Measurements from ENCODE around the gene FUBP3.

The FUBP3 gene

DNA sequence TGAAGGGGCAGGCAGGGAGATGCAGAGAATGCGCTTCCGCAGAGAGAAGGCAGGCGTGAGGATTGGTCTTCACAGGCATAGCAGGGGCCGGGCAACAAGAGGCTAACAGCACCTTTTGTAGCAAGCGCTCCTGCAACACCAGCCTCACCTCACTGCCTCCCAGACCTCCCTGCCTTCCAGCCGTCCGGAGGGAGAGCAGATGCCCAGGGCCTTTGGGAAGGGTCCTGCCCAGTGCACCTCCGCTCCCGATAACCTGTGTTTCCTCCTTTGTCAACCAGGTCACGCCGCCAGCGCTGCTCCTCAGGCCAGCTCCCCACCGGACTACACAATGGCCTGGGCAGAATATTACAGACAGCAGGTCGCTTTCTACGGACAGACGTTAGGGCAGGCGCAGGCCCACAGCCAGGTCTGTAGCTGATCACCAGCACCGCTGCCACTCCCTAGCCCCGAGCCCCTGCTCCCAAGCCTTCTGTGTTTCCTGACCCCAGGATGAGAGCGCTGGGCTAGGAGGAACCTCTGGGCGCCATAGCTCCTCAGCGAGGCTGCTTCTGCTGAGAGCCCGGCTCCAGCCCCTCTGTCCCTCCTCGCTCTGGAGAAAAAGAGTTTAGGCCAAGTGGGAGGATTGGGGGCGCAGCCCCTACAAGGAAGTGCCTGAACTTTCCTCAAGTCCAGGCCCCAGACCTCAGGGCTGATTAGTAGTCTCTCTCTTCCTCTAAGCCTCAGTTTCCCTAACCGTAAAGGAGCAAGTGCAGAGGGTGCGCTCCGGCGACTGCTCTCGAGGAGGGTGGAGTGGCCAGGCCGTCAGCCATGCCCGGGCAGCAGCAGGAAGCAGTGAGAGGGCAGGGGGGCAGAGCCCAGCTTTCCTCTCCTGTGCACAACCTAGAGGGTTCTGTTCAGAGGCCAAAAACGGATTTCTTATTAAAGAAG, 56.6 kb downstream of the FUBP3 start:
- DNase-seq = no peak

DNA sequence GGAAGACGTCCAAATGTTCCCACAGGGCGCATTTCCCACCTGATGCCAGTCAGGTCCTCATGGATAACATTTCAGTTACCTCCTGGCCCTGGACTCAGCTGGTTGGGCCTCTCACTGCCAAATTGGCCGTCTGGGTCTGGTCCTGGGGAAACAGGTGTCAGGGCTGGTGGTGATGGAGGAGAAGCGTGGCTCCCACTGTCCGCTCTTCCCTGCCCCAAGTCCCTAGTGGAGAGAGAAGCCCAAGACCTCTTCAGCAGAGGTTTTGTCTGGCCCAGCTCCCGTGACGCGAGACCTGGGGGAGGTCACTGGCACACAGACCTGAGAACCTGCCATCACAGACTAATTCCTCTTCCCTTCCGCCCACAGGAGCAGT, 57.3 kb downstream of the FUBP3 start:
- no peak for DNase-seq

DNA sequence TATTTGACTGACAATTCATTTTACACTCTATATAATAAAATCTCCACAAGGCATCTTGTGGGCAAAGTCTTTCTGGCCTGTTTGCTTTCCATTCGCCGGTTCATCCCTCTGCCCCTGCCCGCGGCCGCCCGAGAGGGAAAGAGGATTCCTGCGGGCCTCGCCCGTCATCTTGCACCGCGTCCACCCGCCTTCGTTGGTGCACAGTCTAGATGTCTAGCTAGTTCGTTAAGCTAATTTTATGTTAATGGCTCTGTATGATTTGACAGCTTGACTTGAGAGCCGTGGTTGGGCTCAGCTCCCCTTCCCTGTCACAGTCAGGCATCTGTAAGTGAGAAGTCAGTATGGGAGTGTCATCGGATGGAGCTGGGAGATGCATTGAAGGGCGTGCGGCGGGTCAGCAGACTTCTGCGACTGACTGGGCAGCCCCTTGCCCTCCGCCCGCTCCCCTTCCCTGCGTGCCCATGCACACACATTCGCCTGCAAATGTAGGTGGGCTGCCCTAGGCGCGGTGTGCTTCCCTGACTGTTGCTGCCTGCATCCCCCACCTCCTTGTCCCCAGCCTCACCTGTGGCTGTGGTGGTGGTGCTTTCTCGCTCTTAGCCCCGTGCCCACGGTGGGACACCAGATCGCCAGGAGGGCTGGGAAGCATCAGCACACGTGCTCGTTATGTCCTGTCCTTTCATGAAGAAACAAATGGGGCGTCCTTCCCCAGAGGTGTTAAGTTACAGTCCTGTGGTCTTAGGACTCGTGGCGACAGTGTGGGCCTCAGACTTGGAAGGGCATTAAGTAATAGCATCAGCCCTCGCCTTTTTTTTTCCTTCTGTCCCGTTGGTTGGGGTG, 59.1 kb downstream of the FUBP3 start:
- no peak for DNase-seq

DNA sequence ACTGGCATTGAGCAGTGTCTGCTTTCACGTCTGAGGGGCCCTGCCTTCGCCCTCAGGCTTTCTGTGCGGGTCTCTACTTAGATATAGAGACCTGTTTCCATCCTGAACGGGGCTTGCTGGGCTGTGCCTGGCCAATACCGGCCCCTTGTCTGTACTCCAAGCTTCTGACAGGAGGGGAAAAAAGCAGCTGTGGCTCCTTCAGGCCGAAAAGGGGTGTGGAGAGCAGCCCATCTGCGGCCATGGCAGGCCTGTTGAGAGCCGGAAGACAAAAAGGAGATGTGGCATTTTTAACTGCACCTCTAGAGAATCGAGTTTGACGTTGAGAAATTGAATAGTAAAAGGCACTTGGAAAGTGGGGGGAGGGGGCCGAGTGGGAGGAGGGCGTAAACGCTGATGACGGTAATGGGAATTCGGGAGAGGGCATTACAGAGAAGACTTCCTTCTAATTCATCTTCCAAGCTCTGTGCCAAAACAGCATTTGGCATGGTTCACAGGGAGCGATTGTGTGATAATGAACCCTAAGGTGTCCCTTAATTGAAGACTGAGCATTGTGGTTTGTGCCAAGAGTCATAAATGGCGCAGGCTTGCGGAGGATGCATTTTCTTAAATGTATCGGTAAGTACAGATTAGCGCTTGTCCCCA, 59.9 kb downstream of the FUBP3 start:
- DNase-seq = no peak

DNA sequence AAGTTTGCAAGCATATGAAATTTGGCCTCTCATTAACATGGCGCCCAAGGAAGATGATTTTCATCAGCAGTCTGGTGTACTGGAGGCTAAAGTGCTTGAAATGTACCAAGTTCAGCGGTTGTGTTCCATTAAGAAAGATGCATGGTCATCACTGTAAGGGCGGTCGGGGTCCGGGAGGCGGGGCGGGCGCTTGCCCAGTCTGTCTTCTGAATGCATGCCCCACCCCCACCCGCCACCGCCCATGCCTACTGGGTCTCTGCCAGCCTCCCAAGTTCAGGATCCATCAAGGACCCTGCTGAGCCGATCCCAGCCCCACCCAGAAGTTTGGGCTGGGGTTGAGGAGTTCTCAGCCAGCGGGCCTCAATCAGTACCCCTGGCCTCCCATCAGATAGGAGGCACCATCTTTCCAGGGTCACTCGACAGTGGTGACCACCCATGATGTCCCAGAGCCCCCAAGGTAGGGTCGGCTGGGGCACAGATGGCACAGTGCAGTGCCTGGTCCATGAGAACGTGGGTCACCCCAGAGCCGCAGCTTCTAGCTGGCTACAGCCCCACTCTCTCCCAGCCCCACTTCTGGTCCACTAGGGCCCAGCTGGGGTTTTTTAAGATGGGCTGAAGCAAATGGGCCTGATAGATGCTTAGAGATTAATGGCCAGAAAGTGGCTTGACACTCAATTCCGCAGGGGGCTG, 60.6 kb downstream of the FUBP3 start:
- DNase-seq = no peak

DNA sequence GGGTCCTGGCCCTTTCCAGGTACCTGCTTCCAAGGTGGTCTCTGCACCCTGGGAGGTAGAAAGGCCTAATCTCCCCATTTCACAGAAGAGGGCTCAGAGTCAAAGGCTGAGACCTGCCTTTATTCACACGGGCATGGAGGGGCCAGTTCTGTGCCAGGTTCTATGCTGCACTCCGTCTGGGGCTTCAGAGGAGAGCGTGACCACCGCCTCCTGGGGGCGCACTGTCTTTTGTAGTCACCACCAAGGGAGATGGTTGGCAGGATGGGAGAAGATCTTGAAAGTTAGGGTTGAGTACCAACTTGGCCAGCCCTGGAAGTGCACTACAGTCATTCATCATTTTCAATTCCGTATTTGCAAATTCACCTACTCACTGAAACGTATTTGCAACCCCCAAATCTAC, 61.3 kb downstream of the FUBP3 start:
- DNase-seq = no peak

DNA sequence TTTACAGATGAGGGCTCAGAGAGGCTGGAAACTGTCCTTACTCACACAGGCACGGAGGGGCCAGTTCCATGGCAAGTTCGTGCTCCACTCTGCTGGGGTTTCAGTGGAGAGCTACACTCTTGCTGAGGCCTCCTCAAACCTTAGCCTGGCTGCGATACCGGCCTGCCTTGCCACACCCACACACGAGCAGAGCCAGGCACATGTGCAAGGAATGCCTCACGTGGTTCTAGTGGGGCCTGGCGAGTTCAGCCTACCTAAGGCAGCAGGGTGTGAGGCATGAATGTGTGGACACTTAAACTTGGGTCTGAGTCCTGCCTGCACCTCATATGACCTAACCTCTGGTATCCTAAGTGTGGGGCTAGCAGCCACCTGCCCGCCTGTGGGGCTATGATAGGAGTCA, 63.5 kb downstream of the FUBP3 start:
- DNase-seq = no peak

DNA sequence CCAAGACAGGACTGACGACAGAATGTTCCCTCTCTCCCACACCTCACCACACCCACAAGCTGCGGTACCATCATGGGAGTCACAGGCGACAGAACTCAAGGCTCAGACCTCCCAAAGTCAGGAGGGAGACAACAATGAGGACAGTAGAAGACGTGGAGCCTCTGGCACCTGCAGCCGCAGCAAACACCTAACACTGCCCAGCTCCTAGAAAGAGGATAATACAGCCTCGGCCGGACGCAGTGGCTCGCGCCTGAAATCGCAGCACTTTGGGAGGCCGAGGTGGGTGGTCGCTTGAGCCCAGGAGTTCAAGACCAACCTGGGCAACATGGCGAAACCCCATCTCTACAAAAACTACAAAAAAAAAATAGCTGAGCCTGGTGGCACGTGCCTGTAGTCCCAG, 71.8 kb downstream of the FUBP3 start:
- DNase-seq = no peak

DNA sequence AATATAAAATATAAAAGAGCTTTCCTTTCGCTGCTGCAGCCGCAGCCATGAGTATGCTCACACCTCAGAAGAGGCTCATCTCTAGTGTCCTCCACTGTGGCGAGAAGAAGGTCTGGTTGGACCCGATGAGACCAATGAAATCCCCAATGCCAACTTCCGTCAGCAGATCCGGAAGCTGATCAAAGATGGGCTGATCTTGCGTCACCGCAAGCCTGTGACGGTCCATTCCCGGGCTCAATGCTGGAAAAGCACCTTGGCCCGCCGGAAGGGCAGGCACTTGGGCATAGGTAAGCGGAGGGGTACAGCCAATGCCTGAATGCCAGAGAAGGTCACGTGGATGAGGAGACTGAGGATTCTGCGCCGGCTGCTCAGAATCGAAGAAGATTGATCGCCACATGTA, 72.4 kb downstream of the FUBP3 start:
- DNase-seq = no peak

DNA sequence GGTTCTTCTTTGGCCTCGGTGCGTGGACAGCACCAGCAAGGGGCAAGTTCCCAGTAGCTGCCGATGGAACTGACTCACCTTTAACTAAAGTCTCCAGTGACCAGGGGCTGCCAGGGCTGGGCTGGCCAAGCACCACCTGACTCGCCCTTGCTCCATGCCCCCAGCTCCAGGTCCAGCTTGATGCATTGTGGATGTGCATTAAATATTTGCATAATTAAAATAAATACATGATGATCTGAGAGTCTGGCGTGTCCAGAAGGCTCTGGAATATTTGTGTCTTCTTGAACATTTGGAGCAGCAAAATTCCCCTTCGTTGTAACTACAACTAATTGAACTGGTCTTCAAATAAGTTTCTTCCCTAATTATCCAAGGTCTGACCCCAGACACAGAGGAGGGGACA, 75.5 kb downstream of the FUBP3 start:
- no peak for DNase-seq

DNA sequence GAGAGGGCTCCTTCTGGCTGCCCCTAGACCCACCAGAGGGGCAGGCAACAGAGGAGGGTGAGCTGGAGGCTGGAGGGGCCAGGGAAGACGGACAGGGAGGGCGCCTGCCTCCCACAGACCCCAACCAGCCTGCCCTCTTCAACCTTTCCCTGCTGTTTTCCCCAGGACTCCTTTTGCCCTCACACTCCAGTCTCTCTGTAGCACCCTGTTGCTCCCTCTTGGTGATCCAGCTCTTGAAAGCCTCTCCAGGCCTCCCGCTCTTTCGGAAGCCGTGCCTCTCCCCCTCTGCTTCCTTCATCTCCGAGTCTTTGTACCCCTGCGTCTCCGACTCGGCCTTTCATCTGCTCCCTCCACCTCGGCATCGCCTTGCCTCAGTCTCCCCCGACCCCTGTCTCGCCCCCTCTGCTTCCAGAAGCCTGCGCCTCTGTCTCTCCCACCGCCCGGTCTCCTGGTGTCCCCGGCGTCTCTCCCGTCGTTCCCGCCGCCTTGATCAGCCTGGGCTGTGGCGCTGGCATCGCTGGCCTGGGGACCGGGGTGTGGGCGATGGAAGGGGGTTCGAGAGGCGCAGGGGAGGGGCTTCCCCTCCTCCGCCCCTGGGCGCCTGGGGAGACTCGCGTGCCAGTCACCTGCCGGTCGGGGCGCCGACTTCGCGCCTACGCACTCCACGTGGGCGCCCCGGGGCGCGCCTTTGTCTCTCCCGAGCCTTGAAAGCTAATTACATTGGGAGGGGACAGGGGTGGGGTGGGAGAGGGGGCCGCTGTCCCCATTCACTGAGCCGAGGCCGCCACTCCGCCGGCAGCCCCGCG, 79.7 kb downstream of the FUBP3 start:
- no peak for DNase-seq

DNA sequence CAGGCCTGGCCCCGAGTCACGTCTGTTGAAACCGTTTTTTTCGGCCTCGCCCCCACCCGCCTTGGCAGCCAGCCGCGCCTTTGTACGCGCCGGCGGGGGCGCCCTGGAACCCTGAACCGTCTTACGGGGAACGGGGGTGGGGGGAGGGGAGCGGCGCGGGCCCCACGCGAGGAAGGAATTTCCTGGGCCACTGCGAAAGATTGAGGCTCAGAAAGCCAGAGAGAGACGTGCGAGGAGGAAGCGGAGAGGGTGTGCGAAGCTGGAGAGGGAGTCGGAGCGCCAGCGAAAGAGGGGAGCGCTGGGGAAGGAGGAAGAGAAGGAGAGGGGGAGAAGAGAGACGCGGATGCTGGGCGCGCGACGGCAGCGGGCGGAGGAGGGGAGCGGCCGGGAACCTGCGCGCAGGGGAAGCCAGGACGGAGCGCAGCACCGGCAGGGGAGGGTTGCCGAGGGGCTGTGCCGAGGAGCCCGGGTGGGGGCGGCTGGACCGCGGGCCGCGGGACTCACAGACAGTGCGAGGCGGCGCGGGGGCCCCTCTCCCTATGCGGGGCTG, 80.4 kb downstream of the FUBP3 start:
- no peak for DNase-seq

DNA sequence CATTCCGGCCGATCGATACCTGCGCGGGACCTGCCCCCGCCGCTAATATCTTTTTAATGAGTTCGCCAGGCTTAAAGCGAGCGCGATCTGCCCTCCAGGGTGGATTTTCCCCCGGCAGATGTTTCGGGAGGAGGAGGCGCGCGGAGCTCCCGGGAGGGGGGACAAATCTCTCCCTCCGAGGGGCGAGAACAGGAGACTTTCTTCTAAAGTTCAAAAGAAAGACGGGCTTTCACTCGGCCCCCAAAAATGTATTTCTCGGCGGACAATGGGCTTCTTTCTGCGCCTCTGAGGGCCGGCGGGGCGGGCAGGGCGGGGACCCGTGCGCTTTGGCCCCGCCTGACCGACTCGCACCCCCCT, 80.9 kb downstream of the FUBP3 start:
- no peak for DNase-seq

DNA sequence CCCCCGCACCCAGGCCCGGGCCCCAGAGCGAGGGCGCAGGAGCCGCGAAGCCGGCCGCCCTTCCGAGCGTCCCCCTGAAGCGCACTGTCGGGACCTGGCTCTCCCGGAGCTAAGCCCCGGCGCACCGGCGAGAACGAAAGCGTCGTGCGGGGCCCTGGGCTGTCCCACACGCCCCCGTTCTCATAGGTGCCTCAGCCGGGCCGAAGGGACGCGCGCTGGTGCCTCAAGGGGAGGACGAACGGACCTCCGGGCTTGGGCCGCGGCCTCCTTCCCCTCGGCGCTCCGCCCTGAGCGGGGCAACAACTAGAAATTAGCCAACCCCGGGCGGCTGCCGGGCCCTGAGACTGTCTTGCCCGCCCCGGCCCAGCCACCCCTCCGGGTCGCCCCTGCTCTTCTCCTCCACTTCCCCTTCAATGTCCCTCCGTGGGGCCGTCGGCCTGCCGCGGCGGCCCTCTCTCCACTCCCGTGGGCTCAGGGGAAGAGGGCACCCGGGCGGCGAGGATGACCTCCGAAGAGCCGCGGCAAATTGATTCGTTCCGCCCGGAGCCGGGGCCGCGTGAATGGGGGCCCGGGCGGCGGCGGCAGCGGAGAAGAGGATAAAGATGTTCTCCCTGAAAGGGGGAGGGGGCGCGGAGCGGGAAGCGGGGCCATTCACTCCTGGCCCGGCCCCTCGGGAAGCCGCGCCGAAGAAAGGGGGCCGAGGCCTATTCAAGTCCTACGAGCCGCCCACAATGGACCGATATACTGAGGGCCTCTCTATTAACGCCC, 81.5 kb downstream of the FUBP3 start:
- no peak for DNase-seq

DNA sequence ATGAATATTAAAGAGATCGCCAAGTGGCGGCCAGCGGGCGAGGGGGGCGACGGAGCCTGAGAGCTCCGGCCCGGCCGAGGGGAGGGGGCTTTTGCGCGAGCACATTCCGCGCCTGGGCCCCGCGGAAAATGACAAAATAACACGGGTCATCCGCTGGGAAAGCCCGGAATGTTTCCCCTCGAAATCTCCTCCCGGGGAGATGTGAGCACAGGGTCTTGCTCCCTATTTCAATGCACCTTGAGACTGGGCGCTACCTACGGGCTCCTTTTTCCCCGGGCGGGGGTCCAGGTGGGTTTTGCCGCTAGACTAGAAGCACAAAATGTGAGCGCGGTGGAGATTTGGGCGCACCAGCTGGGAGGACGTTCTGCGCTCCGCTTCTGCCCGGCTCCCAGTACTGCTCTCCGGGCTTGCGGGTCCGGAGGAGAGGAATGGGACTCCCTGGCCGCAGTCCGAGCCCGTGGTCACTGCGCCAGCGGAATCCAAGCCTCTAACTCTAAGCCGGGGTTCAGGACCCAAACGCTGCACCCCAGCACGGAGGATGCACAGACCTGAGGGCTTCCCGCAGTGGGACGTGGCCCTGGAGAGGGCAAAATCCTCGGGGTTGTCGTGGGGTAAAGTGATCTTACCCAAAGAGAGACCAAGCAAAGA, 82.2 kb downstream of the FUBP3 start:
- no peak for DNase-seq

DNA sequence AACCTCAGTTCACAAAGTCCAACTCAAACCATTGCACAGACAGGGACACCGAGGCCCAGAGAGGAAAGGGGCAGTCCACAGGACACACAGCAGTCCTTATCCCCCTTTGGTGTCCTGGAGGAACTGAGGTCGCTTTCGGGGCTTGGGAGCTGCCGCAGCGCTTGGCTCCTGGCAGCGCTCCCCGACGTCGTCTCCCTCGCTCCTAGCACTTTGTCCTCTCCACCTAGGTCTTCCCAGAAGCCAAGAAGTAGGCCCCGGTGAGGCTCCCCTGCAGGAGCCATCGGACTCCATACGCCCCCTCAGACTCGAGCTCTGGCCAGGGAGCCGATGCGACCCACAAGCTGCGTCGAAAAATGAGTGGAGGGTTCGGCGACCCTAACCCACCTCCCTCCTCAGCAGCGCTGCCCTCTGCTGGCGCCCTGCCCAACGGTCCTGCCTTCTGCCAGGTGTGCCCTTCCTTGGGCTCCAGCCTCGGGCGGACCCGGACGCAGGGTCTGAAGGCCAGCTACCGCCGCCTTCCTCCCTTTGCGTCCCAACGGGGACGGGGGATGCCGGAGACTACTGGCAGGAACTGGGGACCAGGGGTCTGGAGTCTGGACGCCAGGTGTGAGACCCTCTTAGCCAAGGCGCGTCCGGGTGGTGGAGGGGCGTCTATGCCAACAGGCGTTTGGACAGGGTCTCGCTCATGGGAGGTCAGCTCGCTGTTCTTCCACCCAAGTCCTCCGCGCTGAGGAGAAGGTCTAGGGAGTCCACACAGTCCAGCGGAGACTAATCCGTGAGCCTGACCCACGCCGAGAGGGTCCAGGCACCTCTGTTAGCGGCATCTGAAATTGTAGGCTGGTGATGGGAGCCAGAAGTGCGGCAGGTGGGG, 83.0 kb downstream of the FUBP3 start:
- no peak for DNase-seq

DNA sequence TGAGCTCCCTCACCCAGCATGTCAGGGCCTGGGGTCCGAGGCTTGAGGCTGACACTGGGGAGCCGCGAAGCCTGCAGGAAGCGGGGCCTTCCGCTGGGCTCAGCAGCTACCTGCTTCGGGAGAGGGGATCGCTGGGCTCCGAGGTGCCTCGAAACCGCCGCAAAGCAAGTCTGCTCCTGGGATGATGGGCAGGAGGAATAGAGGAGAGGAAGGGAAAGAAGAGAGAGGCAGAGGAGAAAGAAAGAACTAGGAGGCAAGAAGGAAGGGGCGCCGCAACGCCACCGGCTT, 83.5 kb downstream of the FUBP3 start:
- no peak for DNase-seq

DNA sequence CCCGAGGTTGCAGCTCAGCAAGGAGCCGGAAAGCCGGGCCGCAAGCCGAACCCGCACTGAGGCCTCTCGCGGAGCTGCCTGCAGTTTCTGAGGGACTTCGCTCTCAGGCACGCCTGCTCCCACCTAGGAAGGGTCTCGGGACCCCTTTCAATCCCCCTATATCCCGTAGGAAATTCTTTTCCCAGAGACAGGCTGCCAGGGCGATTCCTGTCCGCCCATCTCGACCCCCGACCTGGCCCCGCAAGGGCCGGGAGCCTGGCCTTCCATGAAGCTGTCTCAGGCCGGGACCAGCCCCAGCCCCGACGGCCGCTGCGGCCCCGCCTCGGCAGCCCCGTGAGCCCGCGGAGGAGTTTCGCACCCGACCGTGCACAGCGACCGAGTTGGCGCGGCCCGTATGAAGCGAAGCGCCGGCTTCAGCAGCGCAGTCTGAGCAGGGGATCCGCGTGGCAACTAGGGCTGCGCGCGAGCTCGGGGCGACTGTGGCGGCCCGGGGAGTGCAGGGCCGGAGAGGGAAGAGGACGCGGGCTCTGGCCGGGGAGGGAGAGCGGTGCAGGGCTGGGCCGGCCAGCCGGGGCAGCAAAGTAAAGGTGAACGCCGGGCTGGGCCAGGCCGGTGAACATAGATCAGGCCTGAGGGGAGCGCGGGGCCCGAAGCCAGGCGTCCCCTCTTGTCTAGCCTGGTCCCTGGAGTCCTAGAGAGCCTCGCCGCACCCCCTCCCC, 84.0 kb downstream of the FUBP3 start:
- DNase-seq = peak; percentile 47

DNA sequence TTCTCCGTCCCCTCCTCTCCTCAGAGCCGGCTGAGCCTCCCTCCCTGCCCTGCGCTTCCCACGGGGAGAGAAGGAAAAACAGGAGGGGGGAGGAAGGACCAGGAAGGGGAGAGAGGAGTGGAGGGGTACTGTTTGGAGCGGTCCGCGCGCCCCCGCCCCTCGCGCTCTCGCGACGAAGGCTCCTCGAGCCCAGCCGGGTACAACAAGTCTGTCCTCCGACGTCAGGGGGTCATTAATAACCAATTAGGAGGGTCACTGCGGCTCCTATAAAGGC, 84.5 kb downstream of the FUBP3 start:
- no peak for DNase-seq

All from stimulated activated CD8-positive, alpha-beta memory T cell treated with anti-CD3 and anti-CD28 coated beads, Interleukin-4, amount 100 ng/mL, for 48 hours (primary cell).